DND-41 (cell line): ENCODE measurements around the gene STT3B.

Experiments
- CTCF ChIP-seq: IDR thresholded peaks from 2 replicates; pipeline ENCODE4 v1.5.1; 2012; ENCODE audit warnings: borderline replicate concordance, low read length, moderate library complexity, mild to moderate bottlenecking; ENCODE audit not compliant: poor library complexity, severe bottlenecking; ENCODE audit errors: extremely low read depth
- EZH2 ChIP-seq: IDR thresholded peaks from 3 replicates; pipeline ENCODE4 v1.6.1; 2012; ENCODE audit warnings: borderline replicate concordance, low read depth, mild to moderate bottlenecking, moderate library complexity, low read length, inconsistent platforms; ENCODE audit not compliant: severe bottlenecking

GRCh38 chr3:31576521-31576920, 43.8 kb downstream of the STT3B start:
- TF ChIP-seq CTCF = no peak
- TF ChIP-seq EZH2 = no peak
